Keratinocyte (primary cell): ENCODE measurements around the gene METTL1.

ENCODE experiments used
- CTCF ChIP-seq, 3 experiments: IDR thresholded peaks in 1 of 3; conservative IDR thresholded peaks in 1 of 3; optimal IDR thresholded peaks in 1 of 3; 2 replicates in 2 of 3; 3 replicates in 1 of 3; pipeline versions ENCODE3 to v1.5.1; 2011; ENCODE audit warnings: low read length in 3 of 3, mild to moderate bottlenecking in 3 of 3, moderate library complexity in 2 of 3, control low read depth in 1 of 3, inconsistent platforms in 1 of 3; ENCODE audit not compliant: insufficient read depth in 2 of 3; ENCODE audit errors: extremely low read depth in 1 of 3
- EZH2 ChIP-seq: IDR thresholded peaks from one replicate; pipeline ENCODE4 v1.6.1; 2012; ENCODE audit warnings: inconsistent platforms, mild to moderate bottlenecking, low read length, moderate library complexity

- TF ChIP-seq CTCF (optimal IDR thresholded peaks at IDR 0.05 in 1 of 3, IDR thresholded peaks at IDR 0.05 in 1 of 3, conservative IDR thresholded peaks at IDR 0.05 in 1 of 3; ENCODE audit: extremely low read depth in 1 of 3, insufficient read depth in 2 of 3, low read length in 3 of 3) (no peak), EZH2 (no peak)
Measured at GRCh38 chr12:57771236-57771872, 551 bp downstream of the METTL1 start.
